RWPE2 (cell line): ENCODE results near the gene RUNX3.
A peak's percentile ranks its signal among the peaks of the same experiment; 100 is the strongest.

Source experiments
- ATAC-seq: fragments of 200-7000 bp; cut with Tn5 transposase; 3 replicates; pipeline ENCODE4 v1.9.1; 2021; ENCODE audit warnings: low read depth
- DNase-seq: peaks from one replicate; pipeline ENCODE4 v3.0.0-alpha.2; 2020; ENCODE audit warnings: low spot score
- H3K27ac ChIP-seq: fragments of 450-650 bp; 2 replicates; pipeline ENCODE4 v1.5.1; 2017; ENCODE audit warnings: mild to moderate bottlenecking; ENCODE audit not compliant: poor library complexity, severe bottlenecking
- H3K27me3 ChIP-seq: fragments of 250-450 bp; sonication (Bioruptor Pico); 2 replicates; pipeline ENCODE4 v1.5.1; 2021; ENCODE audit warnings: mild to moderate bottlenecking, moderate library complexity; ENCODE audit not compliant: insufficient read depth, poor library complexity, severe bottlenecking
- H3K36me3 ChIP-seq: fragments of 250-450 bp; sonication (Bioruptor Pico); 2 replicates; pipeline ENCODE4 v1.5.1; 2020; ENCODE audit warnings: low read depth, mild to moderate bottlenecking, moderate library complexity
- H3K4me1 ChIP-seq: fragments of 250-450 bp; sonication (Bioruptor Pico); 2 replicates; pipeline ENCODE4 v1.5.1; 2021; ENCODE audit warnings: mild to moderate bottlenecking, moderate library complexity; ENCODE audit not compliant: insufficient read depth, poor library complexity, severe bottlenecking
- H3K4me3 ChIP-seq: fragments of 250-450 bp; sonication (Bioruptor Pico); 2 replicates; pipeline ENCODE4 v1.5.1; 2021; ENCODE audit warnings: mild to moderate bottlenecking, moderate library complexity; ENCODE audit not compliant: severe bottlenecking
- H3K9me3 ChIP-seq: fragments of 250-450 bp; sonication (Bioruptor Pico); 2 replicates; pipeline ENCODE4 v1.5.1; 2021; ENCODE audit warnings: mild to moderate bottlenecking, moderate library complexity; ENCODE audit not compliant: severe bottlenecking
- TF ChIP-seq, protein P1 (sequence below): fragments of 450-650 bp; IDR thresholded peaks from one replicate; pipeline ENCODE4 v1.5.1; 2017; ENCODE audit warnings: mild to moderate bottlenecking, moderate library complexity; ENCODE audit not compliant: poor library complexity, severe bottlenecking

The RUNX3 gene

DNA sequence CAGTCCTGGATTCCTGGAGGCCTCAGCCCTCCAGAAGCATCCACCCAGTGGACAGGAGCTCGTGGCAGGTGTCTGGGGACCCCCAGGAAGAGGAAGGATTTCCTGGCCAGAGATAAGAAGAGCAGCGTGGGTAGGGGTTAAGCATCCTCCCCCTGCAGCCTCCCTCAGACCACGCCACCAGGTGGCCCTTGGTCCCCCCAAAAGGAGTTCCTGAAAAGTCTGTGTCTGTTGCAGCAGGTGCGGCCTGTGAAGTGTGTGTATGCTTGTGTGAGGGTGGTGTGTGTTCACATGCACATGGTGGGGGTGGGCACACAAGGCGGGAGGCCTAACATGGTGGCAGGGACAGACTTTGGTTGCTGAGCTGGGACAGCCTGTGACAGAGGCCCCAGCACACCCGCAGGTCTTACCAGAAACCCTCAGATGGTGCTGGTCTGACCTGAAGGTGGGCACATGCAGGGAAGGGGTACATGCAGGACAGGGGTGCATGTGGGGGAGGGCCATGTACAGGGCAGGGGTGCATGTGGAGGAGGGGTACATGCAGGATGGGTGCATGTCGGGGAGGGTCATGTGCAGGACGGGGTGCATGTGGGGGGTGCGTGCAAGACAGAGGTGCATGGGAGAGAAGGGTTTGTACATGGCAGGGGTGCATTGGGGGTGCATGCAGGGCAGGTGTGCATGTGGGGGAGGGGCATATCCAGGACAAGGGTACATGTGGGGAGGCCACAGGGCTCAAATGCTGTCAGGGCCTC is 18.2 kb upstream of the RUNX3 start:
- DNase-seq (no peak), ATAC-seq (no peak)
- Histone ChIP-seq H3K27ac (peak overlapping the region; percentile 71), H3K4me3 (no peak overlapping the region), H3K27me3 (no peaks in the 10 kb centered on the region), H3K4me1 (peaks cover 9% of the 10 kb centered on the region), H3K9me3 (no peaks in the 10 kb centered on the region), H3K36me3 (no peaks in the 10 kb centered on the region)
- TF ChIP-seq, protein P1, sequence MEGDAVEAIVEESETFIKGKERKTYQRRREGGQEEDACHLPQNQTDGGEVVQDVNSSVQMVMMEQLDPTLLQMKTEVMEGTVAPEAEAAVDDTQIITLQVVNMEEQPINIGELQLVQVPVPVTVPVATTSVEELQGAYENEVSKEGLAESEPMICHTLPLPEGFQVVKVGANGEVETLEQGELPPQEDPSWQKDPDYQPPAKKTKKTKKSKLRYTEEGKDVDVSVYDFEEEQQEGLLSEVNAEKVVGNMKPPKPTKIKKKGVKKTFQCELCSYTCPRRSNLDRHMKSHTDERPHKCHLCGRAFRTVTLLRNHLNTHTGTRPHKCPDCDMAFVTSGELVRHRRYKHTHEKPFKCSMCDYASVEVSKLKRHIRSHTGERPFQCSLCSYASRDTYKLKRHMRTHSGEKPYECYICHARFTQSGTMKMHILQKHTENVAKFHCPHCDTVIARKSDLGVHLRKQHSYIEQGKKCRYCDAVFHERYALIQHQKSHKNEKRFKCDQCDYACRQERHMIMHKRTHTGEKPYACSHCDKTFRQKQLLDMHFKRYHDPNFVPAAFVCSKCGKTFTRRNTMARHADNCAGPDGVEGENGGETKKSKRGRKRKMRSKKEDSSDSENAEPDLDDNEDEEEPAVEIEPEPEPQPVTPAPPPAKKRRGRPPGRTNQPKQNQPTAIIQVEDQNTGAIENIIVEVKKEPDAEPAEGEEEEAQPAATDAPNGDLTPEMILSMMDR: no peak

DNA sequence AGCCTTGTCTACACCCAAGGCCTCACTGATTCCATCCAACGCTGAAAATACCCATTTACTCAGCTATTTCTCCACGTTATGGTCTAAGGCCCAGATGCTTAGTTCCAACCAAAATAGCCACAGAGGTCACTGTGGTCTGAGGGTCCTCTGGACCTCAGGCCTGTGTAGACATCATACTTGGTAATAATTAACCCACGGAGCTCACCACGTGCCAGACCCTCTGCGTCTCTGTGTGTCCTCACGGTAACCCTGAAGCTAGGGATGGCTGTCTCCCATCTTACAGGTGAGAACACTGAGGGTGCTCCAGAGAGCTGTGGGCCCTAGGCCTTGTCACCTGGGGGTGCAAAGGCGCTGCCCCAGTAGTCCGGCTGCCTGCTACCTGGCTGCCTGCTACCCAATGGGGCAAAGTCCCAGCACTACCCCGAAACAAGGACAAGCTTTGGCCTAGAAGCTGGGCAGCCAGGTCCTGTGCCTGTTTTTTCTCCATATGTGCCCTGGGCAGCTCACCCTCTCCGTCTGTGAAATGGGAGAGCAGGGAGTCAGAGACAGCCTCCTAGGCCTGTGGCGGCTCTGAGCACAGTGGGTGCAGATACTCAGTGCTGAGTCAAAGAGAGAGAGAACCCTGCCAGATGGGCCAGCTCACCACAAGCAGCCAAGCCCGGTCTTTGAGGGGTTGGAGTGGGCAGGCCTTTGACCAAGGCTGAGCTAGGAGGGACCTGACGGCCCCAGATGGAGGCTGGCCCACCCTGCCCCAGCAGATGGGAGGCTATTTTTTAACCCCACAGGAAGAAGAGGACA is 17.0 kb upstream of the RUNX3 start:
- H3K9me3 ChIP-seq: no peaks in the 10 kb centered on the region
- H3K4me1 ChIP-seq: peaks cover 9% of the 10 kb centered on the region
- ATAC-seq: no peak
- H3K27me3 ChIP-seq: no peaks in the 10 kb centered on the region
- TF ChIP-seq, protein P1: no peak
- no peaks in the 10 kb centered on the region for H3K36me3 ChIP-seq
- H3K27ac ChIP-seq: no peak overlapping the region
- DNase-seq: no peak
- H3K4me3 ChIP-seq: no peak overlapping the region

DNA sequence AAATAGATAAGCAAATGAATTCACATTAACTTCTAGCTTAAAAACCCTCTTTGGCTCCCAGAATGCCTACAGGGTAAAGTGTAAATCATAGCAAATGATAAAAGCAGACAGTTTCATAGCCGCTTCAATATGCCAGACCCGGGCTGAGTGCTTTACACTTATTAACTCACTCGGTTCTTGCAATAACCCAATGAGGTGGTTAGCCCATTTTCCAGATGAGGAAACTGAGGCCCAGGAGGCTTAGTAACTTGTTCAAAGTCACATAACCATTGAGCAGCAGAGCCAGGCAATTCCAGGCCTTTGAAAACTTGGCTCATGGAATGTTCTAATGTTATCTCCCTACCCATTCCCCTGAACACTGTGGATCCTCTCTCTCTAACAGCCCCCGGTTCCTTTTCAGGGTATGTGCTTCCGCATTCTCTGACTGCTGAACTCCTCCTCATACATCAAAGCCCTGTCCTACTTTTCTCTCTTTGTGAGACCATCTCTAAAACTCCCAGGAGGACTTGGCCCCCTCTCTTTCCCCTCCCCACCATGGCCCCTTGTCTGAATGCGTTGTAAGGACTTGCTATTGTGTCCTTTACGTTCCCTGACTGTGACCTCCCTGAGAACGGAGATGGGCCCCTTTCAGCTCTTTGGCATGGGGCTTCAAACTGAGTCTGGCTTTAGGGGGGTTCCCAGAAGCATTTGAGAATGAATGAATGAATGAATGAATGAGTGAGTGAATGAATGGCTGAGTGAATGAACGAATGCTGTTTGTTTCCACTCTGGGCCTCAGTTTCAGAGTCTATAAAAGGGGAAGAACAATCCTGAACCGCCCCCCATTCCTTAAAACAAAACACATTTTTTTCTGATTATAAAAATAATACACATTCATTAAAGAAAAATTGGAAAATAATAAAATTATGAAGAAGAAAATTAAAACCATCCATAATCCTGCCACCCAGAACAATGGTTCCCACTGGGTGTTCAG is 15.6 kb upstream of the RUNX3 start:
- Histone ChIP-seq H3K27ac (no peak overlapping the region), H3K27me3 (no peaks in the 10 kb centered on the region), H3K4me1 (peaks cover 9% of the 10 kb centered on the region), H3K9me3 (no peaks in the 10 kb centered on the region), H3K4me3 (no peak overlapping the region), H3K36me3 (no peaks in the 10 kb centered on the region)
- ATAC-seq (no peak), DNase-seq (no peak)
- TF ChIP-seq, protein P1: no peak

DNA sequence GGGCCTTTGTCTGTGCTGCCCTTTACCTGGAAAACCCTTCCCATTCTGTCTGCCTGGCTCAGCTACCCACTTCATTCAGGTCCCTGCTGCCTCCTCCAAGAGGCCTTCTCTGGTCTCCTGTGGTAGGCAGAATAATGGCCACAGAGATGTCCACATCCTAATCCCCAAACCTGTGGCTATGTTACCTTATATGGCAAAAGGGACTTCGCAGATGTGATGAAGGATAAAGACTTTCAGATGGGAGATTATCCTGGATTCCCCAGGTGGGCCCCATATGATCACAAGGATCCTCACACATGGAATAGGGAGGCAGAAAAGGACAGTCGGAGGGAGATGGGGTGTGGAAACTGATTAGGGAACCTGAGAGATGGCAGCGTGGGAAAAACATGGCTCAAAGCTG is 14.2 kb upstream of the RUNX3 start:
- no peaks in the 10 kb centered on the region for H3K36me3 ChIP-seq
- TF ChIP-seq, protein P1: no peak
- H3K9me3 ChIP-seq: no peaks in the 10 kb centered on the region
- ATAC-seq: no peak
- no peaks in the 10 kb centered on the region for H3K27me3 ChIP-seq
- no peak for DNase-seq
- peaks cover 6% of the 10 kb centered on the region for H3K4me1 ChIP-seq
- no peak overlapping the region for H3K4me3 ChIP-seq
- no peak overlapping the region for H3K27ac ChIP-seq
